ENCODE results near the gene NFATC2IP.
A peak's percentile ranks its signal among the peaks of the same experiment; 100 is the strongest.
"Not testable (repeated sequence)": the region's sequence is repeated elsewhere in the genome, so short reads cannot be mapped to it uniquely, and the experiment has no call there.

Gene NFATC2IP

GRCh38 chr16:28926284-28926683 lies 24.5 kb upstream of the NFATC2IP start:
- not testable (repeated sequence) for DNase-seq (ENCODE audit: low read depth in 2 of 2)

GRCh38 chr16:28927815-28928214 lies 22.9 kb upstream of the NFATC2IP start:
- no peak for DNase-seq (ENCODE audit: low read depth in 2 of 2)

- no peak for DNase-seq (ENCODE audit: low read depth in 2 of 2)
Observed at GRCh38 chr16:28930203-28930602, 20.5 kb upstream of the NFATC2IP start.

- DNase-seq (ENCODE audit: low read depth in 2 of 2): no peak
Observed at GRCh38 chr16:28930652-28931051, 20.1 kb upstream of the NFATC2IP start.

GRCh38 chr16:28931801-28932225 lies 18.9 kb upstream of the NFATC2IP start, which contains the start of gene CD19:
Gene CD19 (plus strand): TSS chr16:28931971. CDS start chr16:28932001, 30 bp downstream.
- DNase-seq (ENCODE audit: low read depth in 2 of 2): no peak

- no peak for DNase-seq (ENCODE audit: low read depth in 2 of 2)
Observed at GRCh38 chr16:28932339-28933141, 18.2 kb upstream of the NFATC2IP start.

- no peak for DNase-seq (ENCODE audit: low read depth in 2 of 2)
Observed at GRCh38 chr16:28933171-28933570, 17.6 kb upstream of the NFATC2IP start.

GRCh38 chr16:28935346-28935745 lies 15.4 kb upstream of the NFATC2IP start:
- no peak for DNase-seq (ENCODE audit: low read depth in 2 of 2)

- peak; percentile 55 to 68 for DNase-seq (ENCODE audit: low read depth in 2 of 2)
Observed at GRCh38 chr16:28935924-28936783, 14.6 kb upstream of the NFATC2IP start.

GRCh38 chr16:28936784-28937155 lies 14.0 kb upstream of the NFATC2IP start:
- no peak for DNase-seq (ENCODE audit: low read depth in 2 of 2)

- no peak for DNase-seq (ENCODE audit: low read depth in 2 of 2)
Observed at GRCh38 chr16:28937222-28937876, 13.4 kb upstream of the NFATC2IP start.

GRCh38 chr16:28938721-28939120 lies 12.0 kb upstream of the NFATC2IP start:
- no peak for DNase-seq (ENCODE audit: low read depth in 2 of 2)

- not testable (repeated sequence) for DNase-seq (ENCODE audit: low read depth in 2 of 2)
Observed at GRCh38 chr16:28939825-28940224, 10.9 kb upstream of the NFATC2IP start.

- DNase-seq (ENCODE audit: low read depth in 2 of 2): no peak
Observed at GRCh38 chr16:28943281-28943680, 7.5 kb upstream of the NFATC2IP start.

- no peak for DNase-seq (ENCODE audit: low read depth in 2 of 2)
Observed at GRCh38 chr16:28946681-28947080, 4.1 kb upstream of the NFATC2IP start.

GRCh38 chr16:28951410-28951943 lies 740 bp downstream of the NFATC2IP start:
- DNase-seq (ENCODE audit: low read depth in 2 of 2): no peak

- DNase-seq (ENCODE audit: low read depth in 2 of 2): no peak
Observed at GRCh38 chr16:28958216-28958615, 7.5 kb downstream of the NFATC2IP start.

GRCh38 chr16:28958836-28959235 lies 8.1 kb downstream of the NFATC2IP start:
- DNase-seq (ENCODE audit: low read depth in 2 of 2): no peak

GRCh38 chr16:28964072-28964471 lies 13.3 kb downstream of the NFATC2IP start:
- no peak for DNase-seq (ENCODE audit: low read depth in 2 of 2)

GRCh38 chr16:28964496-28964895 lies 13.8 kb downstream of the NFATC2IP start:
- DNase-seq (ENCODE audit: low read depth in 2 of 2): no peak

- no peak for DNase-seq (ENCODE audit: low read depth in 2 of 2)
Observed at GRCh38 chr16:28967156-28967555, 16.4 kb downstream of the NFATC2IP start.

GRCh38 chr16:28969696-28970095 lies 19.0 kb downstream of the NFATC2IP start:
- not testable (repeated sequence) for DNase-seq (ENCODE audit: low read depth in 2 of 2)
